Prostate gland (tissue), 2 donors: ENCODE data around the gene LIPN.

Experiments
- POLR2AphosphoS5 ChIP-seq: sonication (generic); formaldehyde crosslinking; IDR thresholded peaks from one replicate; pipeline ENCODE4 v1.6.1; 2017; ENCODE audit warnings: antibody characterized with exemption
- TF ChIP-seq, protein P1 (sequence below), 4 experiments: fragments of 200-600 bp in 2 of 4; fragments of 450-650 bp in 2 of 4; sonication (generic) in 2 of 4; IDR thresholded peaks; 1 replicate in 3 of 4; 2 replicates in 1 of 4; pipeline ENCODE4 v1.5.1; 2016 to 2019; ENCODE audit warnings: antibody characterized with exemption in 4 of 4, mild to moderate bottlenecking in 2 of 4, moderate library complexity in 2 of 4

DNA sequence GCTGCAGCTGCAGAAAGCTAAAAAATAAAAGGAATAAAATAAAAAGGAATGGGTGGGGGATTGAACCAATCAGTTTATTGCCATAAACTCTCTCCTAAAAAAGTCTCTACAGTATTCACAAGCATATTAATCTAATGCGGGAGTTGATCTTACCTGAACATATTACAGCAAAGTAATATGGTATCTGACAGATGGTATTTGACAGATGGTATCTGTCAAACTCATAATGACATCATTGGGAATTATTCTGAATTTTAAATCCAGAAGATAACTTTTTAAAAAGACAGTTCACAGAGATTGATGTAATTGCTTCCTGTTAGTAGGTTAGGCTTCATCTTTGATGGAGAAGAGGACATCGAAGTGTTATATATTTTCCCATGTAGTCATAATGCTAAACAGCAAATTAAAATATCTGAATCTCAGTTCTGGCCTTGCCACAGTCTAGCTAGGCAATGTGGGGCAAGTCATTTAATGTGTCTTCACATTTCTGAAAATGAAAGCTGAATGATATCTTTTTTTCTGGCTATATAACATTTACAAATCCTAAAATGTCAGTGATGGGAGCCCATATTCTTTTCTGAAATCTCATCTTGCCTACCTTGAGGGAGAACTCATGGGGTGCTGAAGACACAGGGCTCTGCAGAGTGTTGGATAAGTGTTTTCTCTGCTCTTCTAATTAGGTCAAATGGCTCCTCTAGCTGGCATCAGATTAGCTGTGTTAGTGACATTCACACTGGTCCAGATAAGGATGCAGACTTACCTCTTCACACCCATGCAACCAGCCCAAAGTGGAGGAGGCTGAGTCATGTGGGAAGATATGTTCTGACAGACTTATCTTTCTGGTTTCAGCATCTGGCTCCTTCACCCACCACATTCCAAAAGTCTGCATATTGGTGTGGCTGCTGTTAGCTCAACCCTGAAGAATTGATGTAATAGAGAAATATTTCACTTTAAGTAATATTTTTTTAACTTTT, 40.6 kb downstream of the LIPN start:
- TF ChIP-seq, protein P1, sequence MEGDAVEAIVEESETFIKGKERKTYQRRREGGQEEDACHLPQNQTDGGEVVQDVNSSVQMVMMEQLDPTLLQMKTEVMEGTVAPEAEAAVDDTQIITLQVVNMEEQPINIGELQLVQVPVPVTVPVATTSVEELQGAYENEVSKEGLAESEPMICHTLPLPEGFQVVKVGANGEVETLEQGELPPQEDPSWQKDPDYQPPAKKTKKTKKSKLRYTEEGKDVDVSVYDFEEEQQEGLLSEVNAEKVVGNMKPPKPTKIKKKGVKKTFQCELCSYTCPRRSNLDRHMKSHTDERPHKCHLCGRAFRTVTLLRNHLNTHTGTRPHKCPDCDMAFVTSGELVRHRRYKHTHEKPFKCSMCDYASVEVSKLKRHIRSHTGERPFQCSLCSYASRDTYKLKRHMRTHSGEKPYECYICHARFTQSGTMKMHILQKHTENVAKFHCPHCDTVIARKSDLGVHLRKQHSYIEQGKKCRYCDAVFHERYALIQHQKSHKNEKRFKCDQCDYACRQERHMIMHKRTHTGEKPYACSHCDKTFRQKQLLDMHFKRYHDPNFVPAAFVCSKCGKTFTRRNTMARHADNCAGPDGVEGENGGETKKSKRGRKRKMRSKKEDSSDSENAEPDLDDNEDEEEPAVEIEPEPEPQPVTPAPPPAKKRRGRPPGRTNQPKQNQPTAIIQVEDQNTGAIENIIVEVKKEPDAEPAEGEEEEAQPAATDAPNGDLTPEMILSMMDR (IDR thresholded peaks at IDR 0.05): no peak
- TF ChIP-seq POLR2AphosphoS5: no peak
